GM23338 (cell line): ENCODE measurements around the gene ABCB8. TPM values are rescaled to one million over a fixed set of nuclear protein-coding genes. Genes with fewer than 3 reads are reported as not detected.

Experiments used
- CREB1 ChIP-seq: fragments of 250-450 bp; sonication (Bioruptor Pico); IDR thresholded peaks from 2 replicates; pipeline ENCODE4 v1.5.0; 2020; ENCODE audit warnings: low read depth, mild to moderate bottlenecking, moderate library complexity
- CTCF ChIP-seq, 2 experiments: fragments of 200-600 bp in 1 of 2; sonication (generic) in 1 of 2; conservative IDR thresholded peaks; 2 replicates each; pipeline versions ENCODE4 v1.5.1 to v1.6.1; 2016 to 2017; ENCODE audit warnings: antibody characterized with exemption in 2 of 2, low read depth in 2 of 2, mild to moderate bottlenecking in 2 of 2, moderate library complexity in 1 of 2
- EZH2 ChIP-seq: fragments of 200-600 bp; sonication (generic); IDR thresholded peaks from one replicate; pipeline ENCODE4 v1.8.0; 2017; ENCODE audit warnings: antibody characterized with exemption, mild to moderate bottlenecking, low read depth; ENCODE audit not compliant: unreplicated experiment
- EZH2phosphoT487 ChIP-seq: fragments of 200-600 bp; sonication (generic); IDR thresholded peaks from one replicate; pipeline ENCODE4 v1.8.1; 2018; ENCODE audit warnings: antibody characterized with exemption; ENCODE audit not compliant: unreplicated experiment
- NANOG ChIP-seq: IDR thresholded peaks from 2 replicates; pipeline ENCODE4 v1.6.1; 2016; ENCODE audit warnings: antibody characterized with exemption, borderline replicate concordance
- POLR2AphosphoS5 ChIP-seq: IDR thresholded peaks from 2 replicates; pipeline ENCODE4 v1.6.1; 2016; ENCODE audit warnings: antibody characterized with exemption, low read depth
- ZNF331 ChIP-seq: fragments of 250-450 bp; sonication (Bioruptor Pico); IDR thresholded peaks from 2 replicates; pipeline ENCODE4 v1.5.0; 2020; ENCODE audit warnings: low read depth, mild to moderate bottlenecking, moderate library complexity
- ZNF462 ChIP-seq: fragments of 250-450 bp; sonication (Bioruptor Pico); IDR thresholded peaks from 2 replicates; pipeline ENCODE4 v1.5.0; 2020; ENCODE audit warnings: mild to moderate bottlenecking, moderate library complexity
- polyA plus RNA-seq: library from polyadenylated mRNA; unstranded; fragments of >200 nt; fragmentation: Nextera tagmentation; extraction: Ambion mirVana; gene quantifications from 2 replicates; pipeline ENCODE4 v1.2.1, GENCODE V29; 2016
- total RNA-seq: library from RNA; depleted of rRNA; stranded (reverse); fragments of >200 nt; shearing (Covaris generic); gene quantifications from 2 replicates; pipeline ENCODE4 v1.2.3, GENCODE V29; 2014
- TF ChIP-seq, protein P1 (sequence below): IDR thresholded peaks from one replicate; pipeline ENCODE4 v1.6.1; 2018; ENCODE audit warnings: antibody characterized with exemption; ENCODE audit not compliant: unreplicated experiment

ABCB8 gene
- total and polyA plus RNA-seq, 2 experiments from 2014 or later, result 11.4 to 27.1 TPM

- TF ChIP-seq ZNF462 (CRISPR knock-in tag) (no peak), POLR2AphosphoS5 (no peak), CREB1 (CRISPR knock-in tag) (no peak), EZH2phosphoT487 (no peak), NANOG (no peak), ZNF331 (CRISPR knock-in tag) (no peak), CTCF (conservative IDR thresholded peaks at IDR 0.05; ENCODE audit: low read depth in 2 of 2) (no peak), EZH2 (no peak)
- TF ChIP-seq, protein P1, sequence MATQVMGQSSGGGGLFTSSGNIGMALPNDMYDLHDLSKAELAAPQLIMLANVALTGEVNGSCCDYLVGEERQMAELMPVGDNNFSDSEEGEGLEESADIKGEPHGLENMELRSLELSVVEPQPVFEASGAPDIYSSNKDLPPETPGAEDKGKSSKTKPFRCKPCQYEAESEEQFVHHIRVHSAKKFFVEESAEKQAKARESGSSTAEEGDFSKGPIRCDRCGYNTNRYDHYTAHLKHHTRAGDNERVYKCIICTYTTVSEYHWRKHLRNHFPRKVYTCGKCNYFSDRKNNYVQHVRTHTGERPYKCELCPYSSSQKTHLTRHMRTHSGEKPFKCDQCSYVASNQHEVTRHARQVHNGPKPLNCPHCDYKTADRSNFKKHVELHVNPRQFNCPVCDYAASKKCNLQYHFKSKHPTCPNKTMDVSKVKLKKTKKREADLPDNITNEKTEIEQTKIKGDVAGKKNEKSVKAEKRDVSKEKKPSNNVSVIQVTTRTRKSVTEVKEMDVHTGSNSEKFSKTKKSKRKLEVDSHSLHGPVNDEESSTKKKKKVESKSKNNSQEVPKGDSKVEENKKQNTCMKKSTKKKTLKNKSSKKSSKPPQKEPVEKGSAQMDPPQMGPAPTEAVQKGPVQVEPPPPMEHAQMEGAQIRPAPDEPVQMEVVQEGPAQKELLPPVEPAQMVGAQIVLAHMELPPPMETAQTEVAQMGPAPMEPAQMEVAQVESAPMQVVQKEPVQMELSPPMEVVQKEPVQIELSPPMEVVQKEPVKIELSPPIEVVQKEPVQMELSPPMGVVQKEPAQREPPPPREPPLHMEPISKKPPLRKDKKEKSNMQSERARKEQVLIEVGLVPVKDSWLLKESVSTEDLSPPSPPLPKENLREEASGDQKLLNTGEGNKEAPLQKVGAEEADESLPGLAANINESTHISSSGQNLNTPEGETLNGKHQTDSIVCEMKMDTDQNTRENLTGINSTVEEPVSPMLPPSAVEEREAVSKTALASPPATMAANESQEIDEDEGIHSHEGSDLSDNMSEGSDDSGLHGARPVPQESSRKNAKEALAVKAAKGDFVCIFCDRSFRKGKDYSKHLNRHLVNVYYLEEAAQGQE, result no peak
Observed at GRCh38 chr7:151034312-151035025, 6.2 kb downstream of the ABCB8 start (continued).
